GM19025 (cell line): ENCODE results near the gene PTGFR.

Experiments
- ATAC-seq: cut with Tn5 transposase; IDR thresholded peaks from one replicate; pipeline ENCODE4 v1.9.1; 2021; ENCODE audit warnings: mild to moderate bottlenecking, low read depth, moderate library complexity; ENCODE audit not compliant: unreplicated experiment

PTGFR gene

GRCh38 chr1:78577257-78578100 lies 86.7 kb downstream of the PTGFR start:
- ATAC-seq = no peak

- no peak for ATAC-seq
Observed at GRCh38 chr1:78586572-78586971, 95.8 kb downstream of the PTGFR start.

- no peak for ATAC-seq
Observed at GRCh38 chr1:78587211-78587610, 96.4 kb downstream of the PTGFR start.
